K562 (cell line): ENCODE measurements around the gene SOWAHB. TPM values are rescaled to one million over a fixed set of nuclear protein-coding genes. Genes with fewer than 3 reads are reported as not detected.

ENCODE experiments used
- CBFA2T2 ChIP-seq: fragments of 450-650 bp; conservative IDR thresholded peaks from 2 replicates; pipeline ENCODE4 v1.6.1; 2017; ENCODE audit warnings: mild to moderate bottlenecking
- CCAR2 ChIP-seq: fragments of 200-400 bp; formaldehyde crosslinking; IDR thresholded peaks from 2 replicates; pipeline ENCODE4 v1.6.1; 2017; ENCODE audit warnings: mild to moderate bottlenecking, low read depth, low read length
- CTBP1 ChIP-seq: fragments of 450-650 bp; IDR thresholded peaks from 2 replicates; pipeline ENCODE4 v1.6.1; 2016; ENCODE audit warnings: borderline replicate concordance
- DIDO1 ChIP-seq: fragments of 450-650 bp; IDR thresholded peaks from 2 replicates; pipeline ENCODE4 v1.6.1; 2016; ENCODE audit warnings: low read depth, missing biosample characterization, missing genetic modification characterization
- EHMT2 ChIP-seq: fragments of 450-650 bp; IDR thresholded peaks from 2 replicates; pipeline ENCODE4 v1.6.1; 2018; ENCODE audit warnings: antibody characterized with exemption
- ETV5 ChIP-seq: sonication (generic); formaldehyde crosslinking; IDR thresholded peaks from 2 replicates; pipeline ENCODE4 v1.4.0; 2020; ENCODE audit warnings: low read depth, mild to moderate bottlenecking, missing genetic modification reagents
- FOXM1 ChIP-seq, 2 experiments: fragments of 450-650 bp in 1 of 2; sonication (generic) in 1 of 2; formaldehyde crosslinking in 1 of 2; IDR thresholded peaks; 2 replicates each; pipeline versions ENCODE4 v1.6.1 to v1.9.0; 2017 to 2022; ENCODE audit warnings: low read depth in 2 of 2, mild to moderate bottlenecking in 2 of 2, missing genetic modification reagents in 1 of 2, moderate library complexity in 1 of 2
- JUND ChIP-seq, 2 experiments: IDR thresholded peaks; 2 replicates in 1 of 2; 3 replicates in 1 of 2; pipeline ENCODE4 v1.6.1; 2011; ENCODE audit warnings: borderline replicate concordance in 2 of 2, low read depth in 2 of 2, low read length in 2 of 2, improper control_type of control experiment in 1 of 2, missing biosample characterization in 1 of 2, missing genetic modification characterization in 1 of 2, missing genetic modification reagents in 1 of 2
- L3MBTL2 ChIP-seq: fragments of 450-650 bp; IDR thresholded peaks from 2 replicates; pipeline ENCODE4 v1.6.1; 2016; ENCODE audit warnings: mild to moderate bottlenecking, moderate library complexity
- MEF2D ChIP-seq: conservative IDR thresholded peaks from 2 replicates; pipeline ENCODE4 v1.6.1; 2016; ENCODE audit warnings: low read depth, missing genetic modification characterization, missing compliant biosample characterization
- MYC ChIP-seq, 2 experiments: fragments of 250-450 bp in 1 of 2; sonication (Bioruptor Pico) in 1 of 2; IDR thresholded peaks; 2 replicates each; pipeline versions ENCODE4 v1.5.1 to v1.6.1; 2012 to 2021; ENCODE audit warnings: low read depth in 2 of 2, borderline replicate concordance in 1 of 2, improper control_type of control experiment in 1 of 2, low read length in 1 of 2, mild to moderate bottlenecking in 1 of 2, moderate library complexity in 1 of 2
- NFIC ChIP-seq: fragments of 450-650 bp; IDR thresholded peaks from 2 replicates; pipeline ENCODE4 v1.6.1; 2017; ENCODE audit warnings: mild to moderate bottlenecking, inconsistent platforms
- NUFIP1 ChIP-seq: fragments of 450-650 bp; IDR thresholded peaks from 2 replicates; pipeline ENCODE4 v1.6.1; 2018; ENCODE audit not compliant: partially characterized antibody
- PURB ChIP-seq: sonication (generic); formaldehyde crosslinking; IDR thresholded peaks from 2 replicates; pipeline ENCODE4 v1.9.0; 2021; ENCODE audit warnings: low read depth, mild to moderate bottlenecking, missing genetic modification reagents
- SMC3 ChIP-seq: conservative IDR thresholded peaks from 2 replicates; pipeline ENCODE4 v1.6.1; 2011; ENCODE audit warnings: low read depth, low read length, improper control_type of control experiment; ENCODE audit not compliant: insufficient read depth
- SNIP1 ChIP-seq: fragments of 450-650 bp; IDR thresholded peaks from 2 replicates; pipeline ENCODE4 v1.7.1; 2017; ENCODE audit warnings: low read depth, mild to moderate bottlenecking
- SOX6 ChIP-seq: fragments of 450-650 bp; IDR thresholded peaks from 2 replicates; pipeline ENCODE4 v1.6.1; 2014; ENCODE audit warnings: mild to moderate bottlenecking
- SREBF1 ChIP-seq: fragments of 150-350 bp; IDR thresholded peaks from 2 replicates; pipeline ENCODE4 v1.6.1; 2014; ENCODE audit warnings: antibody characterized with exemption, low read depth, low read length, borderline replicate concordance
- TAF1 ChIP-seq: IDR thresholded peaks from 2 replicates; pipeline ENCODE4 v1.6.1; 2011; ENCODE audit warnings: mild to moderate bottlenecking, low read length, moderate library complexity; ENCODE audit not compliant: insufficient read depth, control insufficient read depth, severe bottlenecking; ENCODE audit errors: extremely low read depth
- TEAD2 ChIP-seq: fragments of 450-650 bp; IDR thresholded peaks from 2 replicates; pipeline ENCODE4 v1.6.1; 2016; ENCODE audit warnings: missing genetic modification characterization, control low read depth, missing compliant biosample characterization
- TEAD4 ChIP-seq, 2 experiments: sonication (generic) in 1 of 2; formaldehyde crosslinking in 1 of 2; IDR thresholded peaks; 2 replicates each; pipeline versions ENCODE4 v1.6.1 to v1.8.0; 2012 to 2022; ENCODE audit warnings: borderline replicate concordance in 1 of 2, inconsistent platforms in 1 of 2, low read length in 1 of 2, mild to moderate bottlenecking in 1 of 2, missing genetic modification reagents in 1 of 2
- ZNF124 ChIP-seq: sonication (generic); formaldehyde crosslinking; IDR thresholded peaks from 2 replicates; pipeline ENCODE4 v1.8.1; 2022; ENCODE audit warnings: missing genetic modification reagents
- ZNF133 ChIP-seq: fragments of 250-450 bp; sonication (Bioruptor Pico); IDR thresholded peaks from 2 replicates; pipeline ENCODE4 v1.4.0; 2020; ENCODE audit warnings: mild to moderate bottlenecking
- ZNF212 ChIP-seq: fragments of 450-650 bp; formaldehyde crosslinking; IDR thresholded peaks from 2 replicates; pipeline ENCODE4 v1.4.0; 2020; ENCODE audit warnings: mild to moderate bottlenecking
- ZNF232 ChIP-seq: sonication (generic); formaldehyde crosslinking; IDR thresholded peaks from 2 replicates; pipeline ENCODE4 v1.8.0; 2022; ENCODE audit warnings: mild to moderate bottlenecking, missing genetic modification reagents
- polyA plus RNA-seq, 8 experiments: library from polyadenylated mRNA; depleted of rRNA in 4 of 8; stranded (reverse) in 5 of 8; unstranded in 3 of 8; fragments of >200 nt; fragmentation: Nextera tagmentation in 2 of 8; fragmentation: Illumina TruSeq in 1 of 8; extraction: Ambion mirVana in 2 of 8; extraction: Trizol in 1 of 8; gene quantifications; 2 replicates each; pipeline versions ENCODE4 v1.2.1 to v1.2.3, GENCODE V29; 2011 to 2014; ENCODE audit warnings: inconsistent platforms in 1 of 8, missing spikeins in 1 of 8
- total RNA-seq, 7 experiments: library from RNA; depleted of rRNA in 6 of 7; stranded (reverse); fragments of >200 nt in 6 of 7; fragmentation: Illumina TruSeq in 2 of 7; extraction: Trizol in 2 of 7; gene quantifications; 2 replicates each; pipeline versions ENCODE4 v1.2.1 to v1.2.3, GENCODE V29; 2011 to 2021; ENCODE audit warnings: low replicate concordance in 1 of 7
- TF ChIP-seq, protein P1 (sequence below): sonication (generic); formaldehyde crosslinking; IDR thresholded peaks from 2 replicates; pipeline ENCODE4 v1.8.1; 2023; ENCODE audit warnings: mild to moderate bottlenecking, missing genetic modification reagents, moderate library complexity
- TF ChIP-seq, protein P2 (sequence below): sonication (generic); formaldehyde crosslinking; IDR thresholded peaks from 2 replicates; pipeline ENCODE4 v1.8.0; 2022; ENCODE audit warnings: mild to moderate bottlenecking, missing genetic modification reagents

The SOWAHB gene
- total and polyA plus RNA-seq, 9 of the 15 experiments (the other 6 are each of a cell fraction or from before 2014, with no cell fraction given) = not detected

DNA sequence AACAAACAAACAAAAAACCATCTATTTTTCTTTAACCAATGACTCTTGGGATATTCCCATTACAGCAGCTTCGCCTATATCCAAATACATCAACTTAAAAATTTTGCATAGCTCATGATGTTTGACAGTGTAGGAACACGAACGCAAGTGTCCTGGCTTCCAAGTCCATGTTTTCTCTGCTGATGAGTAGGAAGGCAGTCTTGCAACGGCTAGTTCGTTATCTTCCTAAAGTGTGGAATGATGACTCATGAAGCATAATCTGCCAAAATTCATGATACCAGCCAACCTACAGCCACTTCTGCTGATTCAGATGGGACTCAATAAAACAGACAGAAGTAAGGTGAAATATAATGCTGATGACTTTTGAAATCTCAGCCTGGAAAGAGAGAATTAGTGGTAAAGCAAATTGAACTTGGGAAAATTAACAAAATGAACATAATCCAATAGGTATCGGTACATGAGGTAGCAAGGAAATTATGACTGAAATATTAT lies 45.2 kb upstream of the SOWAHB start (continued):
- TF ChIP-seq ZNF212 (no peak), CCAR2 (no peak), CBFA2T2 (peak; percentile 41), TEAD2 (no peak), SMC3 (no peak), NUFIP1 (no peak), TEAD4 (IDR thresholded peaks at IDR 0.05; ENCODE audit: low read length) (peak; percentile 73), TEAD4 (CRISPR knock-in tag; IDR thresholded peaks at IDR 0.05; ENCODE audit: borderline replicate concordance) (no peak), L3MBTL2 (peak; percentile 62; the same call in 1 of the 2 replicates), ZNF133 (CRISPR knock-in tag) (no peak), FOXM1 (IDR thresholded peaks at IDR 0.05; ENCODE audit: low read depth) (peak; percentile 73; the same call in 1 of the 2 replicates), FOXM1 (CRISPR knock-in tag; IDR thresholded peaks at IDR 0.05; ENCODE audit: low read depth) (no peak), SOX6 (peak; percentile 66; the same call in 1 of the 2 replicates), EHMT2 (peak; percentile 85), ETV5 (CRISPR knock-in tag) (no peak), MEF2D (tag) (no peak), JUND (IDR thresholded peaks at IDR 0.05; ENCODE audit: borderline replicate concordance, low read depth, low read length) (peak; percentile 98), JUND (tag; IDR thresholded peaks at IDR 0.05; ENCODE audit: borderline replicate concordance, low read depth, low read length) (peak; percentile 98), ZNF124 (no peak), CTBP1 (peak; percentile 84; the same call in 1 of the 2 replicates), PURB (CRISPR knock-in tag) (no peak), DIDO1 (no peak), SREBF1 (no peak), ZNF232 (CRISPR knock-in tag) (no peak), SNIP1 (no peak), MYC (IDR thresholded peaks at IDR 0.05; ENCODE audit: low read depth, low read length) (peak; percentile 35; the same call in 1 of the 2 replicates), MYC (CRISPR knock-in tag; IDR thresholded peaks at IDR 0.05; ENCODE audit: borderline replicate concordance, low read depth) (no peak), NFIC (peak; percentile 40; the same call in 1 of the 2 replicates), TAF1 (no peak)
- TF ChIP-seq, protein P1, sequence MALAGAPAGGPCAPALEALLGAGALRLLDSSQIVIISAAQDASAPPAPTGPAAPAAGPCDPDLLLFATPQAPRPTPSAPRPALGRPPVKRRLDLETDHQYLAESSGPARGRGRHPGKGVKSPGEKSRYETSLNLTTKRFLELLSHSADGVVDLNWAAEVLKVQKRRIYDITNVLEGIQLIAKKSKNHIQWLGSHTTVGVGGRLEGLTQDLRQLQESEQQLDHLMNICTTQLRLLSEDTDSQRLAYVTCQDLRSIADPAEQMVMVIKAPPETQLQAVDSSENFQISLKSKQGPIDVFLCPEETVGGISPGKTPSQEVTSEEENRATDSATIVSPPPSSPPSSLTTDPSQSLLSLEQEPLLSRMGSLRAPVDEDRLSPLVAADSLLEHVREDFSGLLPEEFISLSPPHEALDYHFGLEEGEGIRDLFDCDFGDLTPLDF (CRISPR knock-in tag) = no peak
- TF ChIP-seq, protein P2, sequence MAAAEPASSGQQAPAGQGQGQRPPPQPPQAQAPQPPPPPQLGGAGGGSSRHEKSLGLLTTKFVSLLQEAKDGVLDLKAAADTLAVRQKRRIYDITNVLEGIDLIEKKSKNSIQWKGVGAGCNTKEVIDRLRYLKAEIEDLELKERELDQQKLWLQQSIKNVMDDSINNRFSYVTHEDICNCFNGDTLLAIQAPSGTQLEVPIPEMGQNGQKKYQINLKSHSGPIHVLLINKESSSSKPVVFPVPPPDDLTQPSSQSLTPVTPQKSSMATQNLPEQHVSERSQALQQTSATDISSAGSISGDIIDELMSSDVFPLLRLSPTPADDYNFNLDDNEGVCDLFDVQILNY (CRISPR knock-in tag) = no peak
